GM12873 (cell line): ENCODE data around the gene RNASE8.

ENCODE experiments used
- TF ChIP-seq, protein P1 (sequence below): IDR thresholded peaks from 2 replicates; pipeline ENCODE4 v1.5.1; 2012; ENCODE audit warnings: low read depth, mild to moderate bottlenecking, moderate library complexity, low read length, control low read depth; ENCODE audit not compliant: insufficient read depth; ENCODE audit errors: missing control alignments

The RNASE8 gene

DNA sequence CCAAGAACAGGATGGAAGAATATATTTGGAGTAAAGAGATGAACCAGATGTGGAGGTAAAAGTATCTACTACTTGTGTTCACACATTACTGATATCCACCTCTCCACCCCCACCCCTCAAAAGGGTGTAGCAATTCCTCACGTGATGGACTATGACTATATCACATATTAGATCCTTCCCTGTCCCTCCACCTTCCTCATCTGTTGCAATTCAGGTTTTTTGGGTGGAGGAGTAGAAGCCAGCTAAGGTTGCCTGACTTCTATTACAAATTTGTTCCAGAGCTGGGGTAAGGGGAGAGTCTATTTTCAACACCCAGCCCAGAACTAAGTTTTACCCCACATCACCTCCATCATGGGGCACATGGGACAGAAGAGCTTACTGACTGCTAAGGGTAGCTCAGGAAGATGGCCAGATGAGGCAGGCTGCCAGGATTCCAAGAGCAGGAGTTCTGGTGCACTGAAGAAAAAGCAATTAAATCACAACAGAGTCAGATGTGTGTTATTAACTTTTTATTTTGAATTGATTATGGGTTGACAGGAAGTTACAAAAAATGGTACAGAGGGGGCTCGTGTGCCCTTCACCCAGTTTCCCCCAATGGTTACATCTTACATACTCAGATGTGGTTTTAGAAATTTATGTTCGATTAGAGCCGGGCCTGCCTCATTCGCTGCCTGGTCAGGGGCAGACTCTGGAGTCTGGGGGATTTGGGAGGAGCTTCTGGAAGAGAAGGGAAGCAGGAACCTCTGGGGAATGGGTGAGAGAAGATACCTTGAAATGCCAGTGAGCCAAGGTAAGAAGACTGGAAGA lies 25.1 kb upstream of the RNASE8 start:
- TF ChIP-seq, protein P1, sequence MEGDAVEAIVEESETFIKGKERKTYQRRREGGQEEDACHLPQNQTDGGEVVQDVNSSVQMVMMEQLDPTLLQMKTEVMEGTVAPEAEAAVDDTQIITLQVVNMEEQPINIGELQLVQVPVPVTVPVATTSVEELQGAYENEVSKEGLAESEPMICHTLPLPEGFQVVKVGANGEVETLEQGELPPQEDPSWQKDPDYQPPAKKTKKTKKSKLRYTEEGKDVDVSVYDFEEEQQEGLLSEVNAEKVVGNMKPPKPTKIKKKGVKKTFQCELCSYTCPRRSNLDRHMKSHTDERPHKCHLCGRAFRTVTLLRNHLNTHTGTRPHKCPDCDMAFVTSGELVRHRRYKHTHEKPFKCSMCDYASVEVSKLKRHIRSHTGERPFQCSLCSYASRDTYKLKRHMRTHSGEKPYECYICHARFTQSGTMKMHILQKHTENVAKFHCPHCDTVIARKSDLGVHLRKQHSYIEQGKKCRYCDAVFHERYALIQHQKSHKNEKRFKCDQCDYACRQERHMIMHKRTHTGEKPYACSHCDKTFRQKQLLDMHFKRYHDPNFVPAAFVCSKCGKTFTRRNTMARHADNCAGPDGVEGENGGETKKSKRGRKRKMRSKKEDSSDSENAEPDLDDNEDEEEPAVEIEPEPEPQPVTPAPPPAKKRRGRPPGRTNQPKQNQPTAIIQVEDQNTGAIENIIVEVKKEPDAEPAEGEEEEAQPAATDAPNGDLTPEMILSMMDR: no peak

DNA sequence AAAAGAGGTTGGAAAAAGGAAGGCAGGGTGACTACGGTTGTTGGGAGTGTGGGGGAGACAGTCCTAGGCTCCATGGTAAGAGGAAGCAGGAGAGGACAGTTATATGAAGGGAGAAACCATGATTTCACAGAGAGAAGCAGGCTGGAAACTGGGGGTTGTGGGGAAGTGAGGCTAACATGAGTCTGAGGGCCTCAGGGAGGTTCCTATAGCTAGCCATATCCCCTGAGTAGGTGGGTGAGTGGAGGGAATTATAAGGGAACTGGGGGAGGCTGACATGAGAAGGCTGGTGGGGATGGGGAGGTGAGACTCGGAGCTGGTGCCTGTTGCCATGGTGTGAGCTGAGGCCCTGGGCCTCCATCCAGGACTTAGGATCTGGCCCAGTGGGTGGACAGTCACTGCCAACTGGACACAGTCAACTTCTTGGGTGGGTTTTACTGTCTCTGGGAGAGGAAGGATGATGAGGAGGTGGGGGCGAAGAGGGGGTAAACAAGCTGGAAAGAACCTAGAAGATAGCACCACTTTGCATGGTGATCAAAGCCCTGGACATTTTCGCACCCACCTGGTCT lies 24.4 kb upstream of the RNASE8 start:
- TF ChIP-seq, protein P1: no peak

DNA sequence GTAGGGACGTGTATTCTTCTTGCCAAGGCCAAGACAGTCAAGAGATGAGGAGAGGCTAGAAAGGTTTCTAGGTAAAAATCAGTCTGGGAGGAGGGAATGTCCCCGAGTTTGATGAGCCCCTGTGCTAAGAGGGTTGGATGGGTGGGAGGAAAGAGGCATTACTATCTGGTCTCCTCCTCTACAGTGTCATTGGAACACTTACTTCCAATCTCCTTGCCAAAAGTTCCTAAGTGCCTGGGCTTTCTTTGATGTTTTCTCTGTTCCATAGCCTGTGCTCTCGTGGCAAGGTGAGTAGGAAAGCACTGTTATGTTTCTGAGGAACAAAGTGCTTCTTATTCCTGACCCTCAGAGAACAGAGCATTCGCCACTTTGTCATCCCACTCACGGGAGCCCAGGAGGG lies 22.9 kb upstream of the RNASE8 start, which contains the start of gene RNASE13:
Gene RNASE13 (minus strand): TSS at position 101 of the 400 bp plus-strand sequence. CDS start 519 bp downstream, outside the sequence.
- TF ChIP-seq, protein P1: no peak

DNA sequence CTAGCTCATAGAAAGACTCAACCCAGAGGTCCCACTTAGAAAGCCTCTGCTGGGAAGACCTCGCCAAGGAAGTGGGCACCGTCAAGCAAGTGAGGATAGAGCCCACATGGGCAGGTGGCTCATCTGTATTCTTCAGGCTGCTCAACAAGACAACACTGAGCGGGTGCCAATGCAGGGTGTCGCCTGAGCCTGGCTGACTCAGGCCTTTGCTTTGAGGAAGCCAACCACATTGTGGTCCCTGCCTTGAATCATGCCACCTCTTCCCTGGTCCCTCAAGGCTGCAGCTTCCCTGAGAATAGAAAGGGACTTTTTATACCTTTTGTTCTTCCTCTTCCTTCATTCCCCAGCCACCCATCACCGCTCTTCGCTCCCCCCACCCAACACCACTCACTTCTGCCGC lies 20.9 kb upstream of the RNASE8 start:
- TF ChIP-seq, protein P1: no peak

DNA sequence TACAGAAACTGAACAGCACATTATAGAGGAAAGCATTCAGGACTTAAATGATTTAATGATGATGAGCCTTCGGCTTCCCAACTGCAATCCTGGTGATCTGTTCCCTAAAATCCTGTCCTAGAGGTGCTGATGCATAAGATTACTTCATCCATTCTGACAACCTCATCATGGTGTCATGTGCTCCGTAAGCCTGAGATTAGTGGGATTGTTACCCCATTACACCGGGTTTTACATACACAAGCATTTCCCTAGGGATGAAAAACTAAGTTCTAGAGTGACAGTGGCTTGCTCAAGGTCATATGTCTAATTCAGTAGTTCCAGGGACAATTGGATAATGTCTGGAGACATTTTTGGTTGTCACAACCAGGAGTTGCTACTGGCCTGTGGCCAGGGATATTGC lies 20.5 kb upstream of the RNASE8 start:
- TF ChIP-seq, protein P1: no peak

DNA sequence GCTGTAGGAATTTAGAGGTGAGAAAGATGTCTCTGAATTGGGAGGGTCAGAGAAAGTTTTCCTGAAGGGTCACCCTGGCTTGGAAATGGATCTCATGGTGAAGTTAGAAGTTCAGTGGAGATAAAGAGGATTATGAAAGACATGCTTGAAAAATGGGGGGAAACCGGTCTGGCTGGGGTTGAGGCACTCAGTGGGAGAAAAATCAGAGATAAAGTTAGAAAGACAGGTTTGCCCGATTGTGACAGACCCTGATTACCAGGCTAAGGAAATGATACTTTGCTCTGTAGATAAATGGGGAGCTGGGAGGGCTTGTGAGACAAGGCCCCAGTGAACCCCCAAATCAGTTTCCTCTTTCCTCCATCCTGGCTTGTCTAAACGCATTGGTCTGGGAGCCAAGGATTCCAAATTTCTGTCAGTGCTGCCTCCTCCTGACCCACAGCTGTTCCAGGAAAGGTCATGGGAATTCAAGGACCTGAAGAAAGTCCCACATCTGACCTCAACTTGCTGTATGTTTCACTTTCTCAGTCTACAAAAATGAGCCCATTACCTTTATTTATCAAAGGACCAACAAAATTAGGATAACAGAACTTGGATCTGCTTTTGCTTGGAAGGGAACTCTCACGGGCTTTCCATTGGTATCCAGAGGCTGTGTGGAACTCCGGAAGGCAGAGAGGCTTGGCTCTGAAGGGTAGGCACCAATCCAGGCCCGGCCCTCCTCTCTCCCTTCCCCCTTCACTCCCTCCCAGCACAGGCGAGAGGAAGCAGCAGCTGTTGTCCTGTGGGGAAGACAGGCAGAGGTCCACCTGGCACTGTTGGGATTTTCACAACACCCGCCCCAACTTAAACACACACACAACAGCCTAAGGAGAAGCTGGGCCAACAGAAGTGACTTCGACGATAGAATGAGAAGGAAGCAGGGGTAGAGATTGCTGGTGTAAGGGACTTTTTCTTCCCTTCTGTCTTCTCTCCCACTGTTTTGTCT lies 18.9 kb upstream of the RNASE8 start:
- TF ChIP-seq, protein P1: no peak
